ENCODE measurements around the gene MAP4K5. TPM values are rescaled to one million over a fixed set of nuclear protein-coding genes. Genes with fewer than 3 reads are reported as not detected.

Gene MAP4K5
- total and polyA plus RNA-seq, 2 donors from 2014 or later: 9.4 to 47.8 TPM

GRCh38 chr14:50489851-50490250 lies 42.5 kb downstream of the MAP4K5 start:
- intact Hi-C loops (cut with DNase I): no loop called here
- DNase-seq (no peak), FAIRE-seq (no peak)
- Histone ChIP-seq H3K4me3 (ENCODE audit: low read length in 3 of 3) (no peak overlapping the region), H3K9ac (ENCODE audit: low read length in 3 of 3) (no peak overlapping the region), H3K27ac (ENCODE audit: low read depth in 2 of 2, low read length in 2 of 2) (no peak overlapping the region), H3K4me1 (ENCODE audit: control insufficient read depth in 2 of 3, insufficient read depth in 2 of 3, low read depth in 1 of 3, low read length in 3 of 3) (no peaks in the 10 kb centered on the region), H3K9me3 (ENCODE audit: control insufficient read depth in 2 of 3, insufficient read depth in 1 of 3, low read length in 3 of 3) (no peaks in the 10 kb centered on the region), H3K36me3 (ENCODE audit: control insufficient read depth in 2 of 3, insufficient read depth in 3 of 3, low read length in 3 of 3) (no peaks in the 10 kb centered on the region), H3K27me3 (ENCODE audit: control insufficient read depth, insufficient read depth, low read length) (no peaks in the 10 kb centered on the region)
- no peak for TF ChIP-seq CTCF (IDR thresholded peaks at IDR 0.05; ENCODE audit: borderline replicate concordance, extremely low read depth, insufficient read depth)

DNA sequence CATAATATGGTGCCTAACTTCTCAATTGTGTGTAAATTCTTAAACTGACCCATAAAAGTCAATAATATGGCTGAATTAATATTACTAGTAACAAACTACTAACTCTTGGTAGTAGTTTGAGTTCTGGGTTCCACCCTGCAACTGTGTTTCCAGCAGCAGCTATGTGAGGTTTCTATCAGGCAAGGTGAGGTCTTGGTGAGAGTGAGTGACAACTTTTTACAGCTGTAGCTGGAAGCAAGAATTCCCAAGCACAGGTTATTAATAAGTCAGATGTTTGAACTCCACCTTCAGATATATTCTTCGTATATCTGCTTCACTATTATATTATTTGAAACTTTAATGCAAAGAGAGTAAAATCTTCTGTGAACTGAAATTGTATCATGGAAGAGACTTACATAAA lies 43.8 kb downstream of the MAP4K5 start:
- FAIRE-seq: no peak
- Histone ChIP-seq H3K27me3 (ENCODE audit: control insufficient read depth, insufficient read depth, low read length) (no peaks in the 10 kb centered on the region), H3K27ac (ENCODE audit: low read depth in 2 of 2, low read length in 2 of 2) (no peak overlapping the region), H3K4me1 (ENCODE audit: control insufficient read depth in 2 of 3, insufficient read depth in 2 of 3, low read depth in 1 of 3, low read length in 3 of 3) (no peaks in the 10 kb centered on the region), H3K9ac (ENCODE audit: low read length in 3 of 3) (no peak overlapping the region), H3K4me3 (ENCODE audit: low read length in 3 of 3) (no peak overlapping the region), H3K9me3 (ENCODE audit: control insufficient read depth in 2 of 3, insufficient read depth in 1 of 3, low read length in 3 of 3) (no peaks in the 10 kb centered on the region), H3K36me3 (ENCODE audit: control insufficient read depth in 2 of 3, insufficient read depth in 3 of 3, low read length in 3 of 3) (no peaks in the 10 kb centered on the region)
- TF ChIP-seq CTCF (IDR thresholded peaks at IDR 0.05; ENCODE audit: borderline replicate concordance, extremely low read depth, insufficient read depth): no peak
- DNase-seq: no peak
- intact Hi-C loops (cut with DNase I): no loop called here

- Histone ChIP-seq H3K36me3 (ENCODE audit: control insufficient read depth in 2 of 3, insufficient read depth in 3 of 3, low read length in 3 of 3) (peaks cover 0 to 10% (median 3%) of the 10 kb centered on the region in 3 donors), H3K27me3 (ENCODE audit: control insufficient read depth, insufficient read depth, low read length) (no peaks in the 10 kb centered on the region), H3K4me3 (ENCODE audit: low read length in 3 of 3) (no peak overlapping the region), H3K4me1 (ENCODE audit: control insufficient read depth in 2 of 3, insufficient read depth in 2 of 3, low read depth in 1 of 3, low read length in 3 of 3) (no peaks in the 10 kb centered on the region), H3K9ac (ENCODE audit: low read length in 3 of 3) (no peak overlapping the region), H3K27ac (ENCODE audit: low read depth in 2 of 2, low read length in 2 of 2) (no peak overlapping the region), H3K9me3 (ENCODE audit: control insufficient read depth in 2 of 3, insufficient read depth in 1 of 3, low read length in 3 of 3) (no peaks in the 10 kb centered on the region)
- intact Hi-C loops (cut with DNase I): no loop called here
- FAIRE-seq (no peak), DNase-seq (no peak)
- TF ChIP-seq CTCF (IDR thresholded peaks at IDR 0.05; ENCODE audit: borderline replicate concordance, extremely low read depth, insufficient read depth): no peak
These were observed 53.3 kb downstream of the MAP4K5 start for GRCh38 chr14:50479041-50479440.

- peaks cover 2 to 10% (median 3%) of the 10 kb centered on the region in 3 donors for H3K36me3 ChIP-seq (ENCODE audit: control insufficient read depth in 2 of 3, insufficient read depth in 3 of 3, low read length in 3 of 3)
- H3K27me3 ChIP-seq (ENCODE audit: control insufficient read depth, insufficient read depth, low read length): no peaks in the 10 kb centered on the region
- H3K9me3 ChIP-seq (ENCODE audit: control insufficient read depth in 2 of 3, insufficient read depth in 1 of 3, low read length in 3 of 3): no peaks in the 10 kb centered on the region
- TF ChIP-seq CTCF (IDR thresholded peaks at IDR 0.05; ENCODE audit: borderline replicate concordance, extremely low read depth, insufficient read depth): no peak
- no peak overlapping the region for H3K9ac ChIP-seq (ENCODE audit: low read length in 3 of 3)
- no peak overlapping the region for H3K4me3 ChIP-seq (ENCODE audit: low read length in 3 of 3)
- no peak for DNase-seq
- FAIRE-seq: no peak
- no peak overlapping the region for H3K27ac ChIP-seq (ENCODE audit: low read depth in 2 of 2, low read length in 2 of 2)
- H3K4me1 ChIP-seq (ENCODE audit: control insufficient read depth in 2 of 3, insufficient read depth in 2 of 3, low read depth in 1 of 3, low read length in 3 of 3): no peaks in the 10 kb centered on the region
- intact Hi-C loops (cut with DNase I): no loop called here
These were observed 54.6 kb downstream of the MAP4K5 start for GRCh38 chr14:50477760-50478159.

Data from kidney (tissue), 14 donors.